K562 (cell line): Measurements from ENCODE around the gene PLCD4.

ENCODE experiments used
- CTCF ChIP-seq, 3 experiments: IDR thresholded peaks in 2 of 3; conservative IDR thresholded peaks in 1 of 3; 2 replicates each; pipeline ENCODE4 v1.5.1; 2011 to 2012; ENCODE audit warnings: low read length in 3 of 3, mild to moderate bottlenecking in 3 of 3, control low read depth in 2 of 3, improper control_type of control experiment in 1 of 3, inconsistent platforms in 1 of 3, low read depth in 1 of 3, mixed read lengths in 1 of 3, moderate library complexity in 1 of 3; ENCODE audit not compliant: insufficient read depth in 2 of 3
- GABPA ChIP-seq: fragments of 200-800 bp; sonication (Bioruptor generic); conservative IDR thresholded peaks from 2 replicates; pipeline ENCODE4 v1.6.1; 2016; ENCODE audit warnings: low read depth, missing genetic modification characterization, missing compliant biosample characterization
- SETDB1 ChIP-seq: IDR thresholded peaks from one replicate; pipeline ENCODE4 v1.6.1; 2012; ENCODE audit warnings: low read length, control low read depth, inconsistent platforms

GRCh38 chr2:218568190-218569037, 39.3 kb upstream of the PLCD4 start, which contains the start of the genes CNOT9 and USP37:
- peak; percentile 84 for TF ChIP-seq GABPA (tag)
- no peak for TF ChIP-seq SETDB1
- TF ChIP-seq CTCF (IDR thresholded peaks at IDR 0.05 in 2 of 3, conservative IDR thresholded peaks at IDR 0.05 in 1 of 3; ENCODE audit: insufficient read depth in 2 of 3, low read depth in 1 of 3, low read length in 3 of 3): no peak
